GM10266 (cell line): Measurements from ENCODE around the gene SLC48A1.

ENCODE experiments used
- DNase-seq: peaks from one replicate; pipeline ENCODE4 v3.0.0; 2012; ENCODE audit errors: extremely low spot score
- CTCF ChIP-seq: IDR thresholded peaks from 2 replicates; pipeline ENCODE4 v1.5.1; 2012; ENCODE audit warnings: mild to moderate bottlenecking, low read depth; ENCODE audit not compliant: control insufficient read depth, insufficient read depth; ENCODE audit errors: missing control alignments

SLC48A1 gene

DNA sequence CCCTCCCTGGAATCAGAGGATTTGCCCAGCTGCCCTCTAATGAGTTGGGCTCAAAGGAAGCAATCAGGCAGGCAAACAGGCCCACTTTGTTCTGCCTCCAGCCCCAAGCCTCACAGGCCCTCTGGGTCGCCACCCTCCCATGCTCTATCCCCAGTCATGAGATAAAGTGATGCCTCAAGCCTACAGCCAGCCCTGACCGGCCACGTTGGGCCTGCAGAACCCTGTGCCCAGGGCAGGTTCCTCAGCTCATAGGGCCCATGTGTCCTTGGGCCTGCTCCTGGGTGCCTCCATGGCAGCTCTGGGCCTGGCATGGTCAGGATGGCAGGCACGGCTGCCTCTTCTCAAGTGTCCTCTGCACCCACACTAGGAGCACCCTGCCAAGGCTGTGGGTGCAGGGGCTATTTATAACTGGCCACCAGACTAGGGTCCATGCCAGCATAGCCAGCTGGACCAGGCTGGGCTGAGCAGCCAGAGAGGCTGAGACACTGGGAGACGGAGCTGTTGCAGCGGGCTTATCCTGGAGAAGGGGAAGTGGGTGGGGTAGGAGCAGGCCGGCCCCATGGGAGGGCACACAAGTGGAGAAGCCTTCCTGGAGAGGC is 26.4 kb downstream of the SLC48A1 start:
- no peak for DNase-seq
- TF ChIP-seq CTCF, result no peak

DNA sequence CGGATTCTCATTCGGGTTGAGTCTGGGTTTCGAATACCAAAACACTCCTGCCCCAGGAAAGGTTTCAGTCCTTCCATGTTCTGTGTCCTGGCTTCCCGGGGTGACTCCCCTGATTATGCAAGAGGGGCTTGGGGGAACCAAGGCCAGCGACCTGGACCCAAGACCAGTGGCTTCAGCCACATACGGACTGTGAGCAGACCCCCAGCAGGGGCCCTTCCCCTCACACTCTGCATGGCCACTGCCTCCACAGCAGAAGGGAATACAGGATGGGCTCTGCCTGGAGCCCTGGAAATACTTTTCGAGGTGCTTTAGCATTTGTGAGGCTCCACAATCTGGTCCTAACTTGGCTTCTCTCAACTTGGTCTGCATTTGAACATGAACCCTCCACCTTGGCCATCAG is 27.5 kb downstream of the SLC48A1 start:
- no peak for DNase-seq
- no peak for TF ChIP-seq CTCF

DNA sequence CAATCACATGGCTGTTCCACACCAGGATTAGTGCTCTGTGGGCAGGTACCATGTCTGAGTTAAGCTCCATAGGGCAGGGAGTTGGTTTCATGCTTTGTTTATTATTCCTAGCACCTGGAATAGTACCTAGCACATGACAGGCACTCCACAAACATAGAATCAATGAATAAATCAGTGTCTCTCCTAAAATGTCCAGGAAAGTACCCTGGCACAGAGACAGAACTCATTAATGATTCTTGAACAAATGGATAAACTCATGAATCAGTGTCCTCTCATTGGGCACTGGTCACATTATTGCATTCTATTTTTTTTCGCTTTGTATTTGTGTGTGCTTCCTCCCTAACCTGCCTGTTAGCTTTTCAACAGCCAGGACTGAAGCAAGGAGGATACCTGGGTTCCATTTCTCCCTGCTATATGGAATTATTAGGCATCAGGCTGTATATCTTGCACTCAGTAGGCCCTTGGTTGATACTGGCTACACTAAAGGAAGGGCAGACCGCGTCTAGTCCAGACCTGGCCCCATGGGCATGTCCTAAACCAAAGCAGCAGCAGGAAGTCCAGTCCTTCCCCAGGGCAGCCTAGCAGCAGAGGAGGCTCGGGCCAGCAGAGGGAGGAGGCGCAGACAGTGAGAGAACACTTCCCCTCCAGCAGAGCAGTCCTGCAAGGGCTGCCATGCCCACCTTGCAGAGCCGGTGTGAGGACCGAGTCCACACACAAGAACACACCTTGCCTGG is 28.3 kb downstream of the SLC48A1 start:
- DNase-seq, result no peak
- no peak for TF ChIP-seq CTCF

DNA sequence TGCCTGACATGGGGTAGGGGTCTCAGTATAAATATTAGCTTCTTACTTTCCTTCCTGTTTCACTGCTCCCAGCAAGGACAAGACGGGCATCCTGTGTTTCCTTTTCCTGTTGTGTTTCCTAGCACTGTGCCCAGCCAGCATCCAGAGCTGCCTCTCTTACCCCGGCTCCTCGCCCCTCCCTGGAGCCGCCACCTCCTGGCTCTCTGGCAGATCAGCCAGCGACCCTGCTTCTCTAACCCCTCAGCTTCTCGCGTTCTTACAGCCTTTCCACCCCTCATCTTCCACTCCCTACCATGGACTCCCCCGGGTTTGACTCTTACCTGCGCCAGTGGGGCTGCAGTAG is 28.8 kb downstream of the SLC48A1 start:
- DNase-seq, result no peak
- TF ChIP-seq CTCF, result no peak

- peak; percentile 18 for TF ChIP-seq CTCF
- no peak for DNase-seq
Observed at GRCh38 chr12:47802312-47802711, 29.3 kb downstream of the SLC48A1 start.

DNA sequence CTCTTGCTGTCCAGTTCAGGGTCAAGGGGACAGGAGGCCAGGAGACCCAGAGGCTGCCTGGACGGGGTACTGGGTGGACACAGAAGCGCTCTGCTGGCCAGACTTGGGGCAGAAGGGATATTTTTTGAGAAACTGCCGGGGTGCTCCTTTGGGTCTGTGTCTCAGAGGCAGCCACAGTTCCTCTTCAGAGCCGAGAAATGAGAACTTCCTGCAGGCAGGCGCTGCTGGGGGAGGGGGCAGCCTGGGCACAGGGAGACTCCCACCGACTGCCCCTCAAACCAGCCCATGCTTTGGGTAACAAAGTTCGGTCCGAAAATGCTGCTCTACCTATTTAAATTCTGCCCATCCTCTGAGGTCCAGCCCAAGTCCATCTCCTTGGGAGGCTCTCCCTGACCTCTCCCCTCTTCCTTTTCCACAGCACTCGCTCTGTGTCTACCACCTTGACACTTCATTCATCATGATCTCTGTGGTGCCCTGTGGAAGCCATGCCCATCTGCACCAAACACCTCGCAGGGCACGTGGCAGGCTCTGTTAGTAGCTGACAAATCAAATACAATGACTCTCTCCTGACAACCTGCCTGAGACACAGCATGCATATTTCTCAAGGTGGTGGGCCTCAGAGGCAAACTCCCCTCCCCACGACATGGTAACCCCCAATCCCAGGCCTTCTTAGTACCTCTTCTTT is 30.3 kb downstream of the SLC48A1 start:
- no peak for TF ChIP-seq CTCF
- DNase-seq, result no peak

DNA sequence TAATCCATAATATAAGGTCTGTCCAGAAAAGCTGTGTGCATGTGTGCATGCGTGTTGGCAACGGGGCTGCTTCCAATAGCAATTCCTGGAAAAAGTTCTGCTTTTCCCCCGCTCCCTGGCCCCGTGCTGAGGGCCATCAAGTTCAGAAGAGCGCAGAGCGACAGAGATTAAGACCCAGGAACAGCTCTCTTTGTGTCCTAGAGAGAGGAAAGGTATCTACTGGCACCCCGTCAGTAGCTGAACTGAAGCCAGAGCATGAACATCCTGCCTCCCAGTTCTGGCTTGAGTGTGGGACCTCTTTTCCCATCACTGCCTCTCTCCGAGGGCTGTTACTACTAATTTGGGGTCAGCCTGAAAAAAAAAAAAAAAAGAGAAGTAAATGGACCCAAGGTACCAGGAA is 31.1 kb downstream of the SLC48A1 start:
- no peak for DNase-seq
- TF ChIP-seq CTCF, result no peak
